Stimulated activated CD8-positive, alpha-beta memory T cell treated with anti-CD3 and anti-CD28 coated beads, Interleukin-15, amount 100 ng/mL, for 1 hour (primary cell): ENCODE results near the gene TUBB8.
"Not testable (repeated sequence)": the region's sequence is repeated elsewhere in the genome, so short reads cannot be mapped to it uniquely, and the experiment has no call there.

Experiments used
- DNase-seq: peaks from one replicate; pipeline ENCODE4 v3.0.0-alpha.2; 2020; ENCODE audit warnings: low read depth

TUBB8 gene

DNA sequence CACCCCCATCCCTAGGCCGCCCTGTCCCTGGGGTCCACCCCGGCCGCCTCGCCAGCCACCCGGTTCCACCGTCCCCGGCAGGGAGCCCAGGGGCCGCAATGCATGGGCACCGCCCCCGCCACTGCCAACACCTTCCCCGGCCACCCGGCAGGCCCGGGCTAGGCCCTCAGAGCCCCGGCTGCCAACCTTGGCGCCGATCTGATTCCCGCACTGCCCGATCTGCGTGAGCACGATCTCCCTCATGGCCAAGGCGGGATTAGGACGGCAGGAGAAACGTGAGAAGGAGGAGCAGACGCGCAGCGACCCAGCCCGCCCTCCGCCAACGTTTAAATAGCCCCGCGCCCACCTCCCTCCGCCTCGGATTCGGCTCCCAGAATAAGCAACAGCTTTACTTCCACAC, at the start of gene TUBB8:
Gene TUBB8 (minus strand): TSS at position 301 of the 400 bp plus-strand sequence. CDS start 58 bp downstream, at position 243.
- no peak for DNase-seq

GRCh38 chr10:96466-96865, 47.4 kb upstream of the TUBB8 start:
- no peak for DNase-seq

GRCh38 chr10:95356-96115, 46.4 kb upstream of the TUBB8 start:
- no peak for DNase-seq

- no peak for DNase-seq
Measured at GRCh38 chr10:94613-95012, 45.5 kb upstream of the TUBB8 start.

GRCh38 chr10:92846-93245, 43.8 kb upstream of the TUBB8 start:
- no peak for DNase-seq

GRCh38 chr10:92153-92552, 43.1 kb upstream of the TUBB8 start:
- no peak for DNase-seq

GRCh38 chr10:91313-91712, 42.2 kb upstream of the TUBB8 start:
- no peak for DNase-seq

DNA sequence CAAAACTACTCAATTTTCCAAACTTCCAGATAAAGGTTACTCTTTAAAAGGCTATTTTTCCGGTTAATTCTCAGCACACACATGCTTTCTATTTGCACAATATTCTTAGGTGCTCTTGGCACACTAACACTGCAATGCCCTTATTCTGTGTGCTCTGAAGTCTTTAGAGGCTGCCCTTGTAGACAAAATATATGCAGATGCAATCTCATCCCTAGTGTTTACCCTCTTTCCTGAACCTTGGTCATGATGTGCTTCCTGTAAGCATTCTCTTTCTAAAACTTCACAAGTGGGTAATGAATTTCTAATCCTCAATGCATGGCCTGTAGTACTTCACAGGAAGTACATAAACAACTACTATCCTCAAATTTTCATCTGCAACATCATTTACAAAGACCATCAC, 41.1 kb upstream of the TUBB8 start:
- no peak for DNase-seq

DNA sequence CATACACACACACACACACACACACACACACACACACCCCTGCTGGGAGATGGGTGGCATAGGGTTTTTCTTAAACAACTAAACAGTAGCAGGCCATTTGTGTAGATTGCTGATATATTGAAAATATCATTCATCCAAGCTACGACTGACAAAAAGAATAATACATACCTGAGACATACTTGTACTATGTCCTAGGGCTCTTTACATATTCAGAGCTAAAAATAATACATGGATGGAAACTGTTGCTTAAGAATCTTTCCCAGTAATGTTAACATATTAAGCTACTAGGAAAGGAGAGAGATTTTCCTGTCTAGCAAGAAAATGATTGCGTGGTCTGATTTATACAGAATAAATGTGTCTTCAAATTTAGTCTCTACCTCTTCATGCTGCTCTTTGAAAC, 40.2 kb upstream of the TUBB8 start:
- DNase-seq, result no peak

GRCh38 chr10:88253-88652, 39.2 kb upstream of the TUBB8 start:
- DNase-seq, result no peak

GRCh38 chr10:87177-88080, 38.3 kb upstream of the TUBB8 start:
- DNase-seq, result no peak

DNA sequence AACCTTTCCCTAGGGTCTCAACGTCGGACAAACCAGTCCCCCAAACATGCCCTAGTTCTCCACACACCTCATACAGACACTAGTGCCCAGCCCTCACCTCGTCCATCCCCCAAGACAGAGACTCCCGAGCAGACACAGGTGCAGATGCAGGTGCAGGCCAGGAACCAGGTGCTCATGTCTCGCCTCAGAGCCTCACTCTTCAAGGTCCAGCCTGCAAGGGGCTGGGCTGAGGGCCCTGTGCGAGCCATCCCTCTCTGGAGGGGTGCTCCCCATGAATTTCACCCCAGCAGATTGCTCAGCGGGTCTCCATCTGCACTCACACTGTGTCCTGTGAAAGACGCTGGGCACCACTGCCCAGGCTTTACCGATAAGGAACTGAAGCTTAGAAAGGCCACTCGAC, 36.9 kb upstream of the TUBB8 start:
- no peak for DNase-seq

DNA sequence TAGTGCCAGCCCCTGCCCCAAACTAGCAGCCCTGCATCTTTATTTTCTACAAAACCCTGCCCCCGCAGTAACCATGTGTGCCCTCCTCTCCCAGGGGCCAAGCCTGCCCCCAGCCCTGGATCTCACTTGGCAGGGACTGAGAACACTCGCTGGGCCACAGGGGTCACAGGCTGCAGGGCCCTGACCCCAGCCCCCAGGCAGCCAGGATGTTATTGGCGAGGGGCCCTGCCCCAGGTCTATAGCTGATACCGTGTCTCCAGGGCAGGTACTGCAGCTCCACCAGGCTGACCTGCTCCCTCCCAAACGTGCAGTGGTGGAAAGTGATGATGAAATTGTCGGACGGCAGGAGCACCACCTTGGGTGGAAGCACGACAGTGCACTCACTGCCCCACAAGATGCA, 35.9 kb upstream of the TUBB8 start:
- DNase-seq, result no peak

DNA sequence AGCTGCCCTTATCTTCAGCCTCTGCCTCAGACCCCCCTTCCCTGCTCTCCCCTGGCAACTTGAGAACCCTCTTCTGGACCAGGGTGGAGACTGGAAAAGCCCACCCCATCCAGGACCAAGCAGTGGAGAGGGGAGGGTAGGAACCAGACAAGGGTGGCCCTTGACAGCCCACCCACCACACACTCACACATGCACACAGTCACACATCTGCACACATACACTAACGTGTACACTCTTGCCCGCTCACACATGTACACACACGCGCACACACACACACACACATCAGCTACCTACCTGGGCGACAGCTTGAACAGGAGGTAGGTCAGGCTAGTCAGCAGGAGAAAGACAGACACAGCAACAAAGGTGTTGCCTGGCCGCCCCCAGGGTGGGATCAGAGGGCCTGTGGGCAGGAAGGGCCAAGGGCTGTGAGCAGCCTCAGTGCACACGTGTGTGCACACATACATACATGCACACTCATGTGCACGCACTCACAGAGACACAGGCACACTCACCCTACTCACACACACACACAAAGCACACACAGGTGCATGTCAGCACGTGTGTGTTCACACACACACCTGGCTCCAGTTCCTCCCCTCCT, 34.9 kb upstream of the TUBB8 start:
- no peak for DNase-seq

DNA sequence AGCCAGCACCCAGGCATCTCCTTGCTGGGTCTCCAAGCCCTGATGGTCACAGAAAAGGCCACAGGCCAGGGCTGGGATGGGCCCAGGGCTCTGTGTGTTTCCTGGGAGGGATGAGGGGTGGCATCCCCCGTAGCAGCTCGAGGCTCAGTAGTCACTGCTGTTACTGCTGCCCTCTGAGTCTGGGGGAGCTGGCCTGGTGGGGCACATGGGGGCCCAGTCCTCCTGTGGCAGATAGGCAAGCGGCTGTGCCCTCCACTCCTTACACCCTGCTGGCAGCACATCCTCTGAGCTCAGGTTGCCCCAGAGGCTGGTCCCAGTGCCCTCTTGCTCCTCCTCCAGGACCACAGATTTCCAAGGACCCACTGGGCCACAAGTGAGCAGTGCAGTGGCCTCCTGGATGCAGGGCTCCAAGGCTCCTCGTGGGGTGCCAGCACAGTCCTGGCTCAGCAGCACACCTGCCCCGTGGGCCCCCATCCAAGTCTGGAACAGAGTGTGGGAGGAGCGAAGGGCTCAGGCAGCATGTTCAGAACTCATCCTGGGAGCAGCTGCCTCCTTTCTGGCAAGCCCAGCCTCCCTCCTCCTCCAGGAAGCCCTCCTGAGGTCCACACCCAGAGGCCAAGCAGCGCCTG, 31.5 kb upstream of the TUBB8 start:
- no peak for DNase-seq

- DNase-seq, result no peak
Measured at GRCh38 chr10:79532-80215, 30.6 kb upstream of the TUBB8 start.

DNA sequence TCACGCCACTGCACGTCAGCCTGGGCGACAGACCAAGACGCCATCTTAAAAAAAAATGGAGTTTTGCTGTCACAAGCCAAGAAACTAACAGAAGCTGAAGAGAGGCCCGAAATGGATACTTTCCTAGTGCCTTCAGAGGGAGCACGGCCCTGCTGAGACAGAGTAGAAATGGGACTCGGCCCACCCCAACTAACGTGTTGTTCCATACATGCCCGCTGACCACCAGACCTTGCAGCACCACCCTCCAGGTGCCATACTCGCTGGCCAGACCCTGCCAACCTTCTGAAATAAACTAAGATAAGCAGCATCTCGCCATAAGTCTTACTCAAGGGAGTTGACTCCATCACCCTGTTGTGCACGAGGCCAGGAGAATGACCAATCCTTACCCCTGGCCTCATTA, 29.5 kb upstream of the TUBB8 start:
- no peak for DNase-seq

- not testable (repeated sequence) for DNase-seq
Measured at GRCh38 chr10:74266-74621, 25.1 kb upstream of the TUBB8 start.

GRCh38 chr10:73543-74265, 24.6 kb upstream of the TUBB8 start:
- not testable (repeated sequence) for DNase-seq

- DNase-seq, result not testable (repeated sequence)
Measured at GRCh38 chr10:68156-68555, 19.1 kb upstream of the TUBB8 start.

DNA sequence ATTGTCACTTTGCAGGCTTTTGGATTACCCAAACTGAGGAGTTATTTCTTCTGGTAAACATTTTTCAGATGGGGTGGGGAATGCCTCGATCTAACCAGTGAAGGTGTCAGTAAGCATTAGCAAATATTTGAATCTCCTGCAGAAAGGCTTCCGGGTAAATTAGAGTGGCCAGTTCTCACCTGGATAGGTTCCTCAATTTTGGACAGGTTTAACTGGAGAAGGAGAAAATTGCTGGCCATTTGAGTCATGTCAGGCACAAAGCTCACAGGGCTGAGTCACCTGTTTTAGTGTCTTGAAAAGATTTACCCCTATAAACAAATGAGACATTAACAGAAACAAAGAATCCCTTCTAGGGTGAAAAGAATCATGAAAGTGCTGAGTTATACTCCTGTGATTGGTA, 830 bp upstream of the TUBB8 start:
- not testable (repeated sequence) for DNase-seq
